ENCODE results near the gene NBR1.
"Not testable (repeated sequence)": the region's sequence is repeated elsewhere in the genome, so short reads cannot be mapped to it uniquely, and the experiment has no call there.

NBR1 gene

DNA sequence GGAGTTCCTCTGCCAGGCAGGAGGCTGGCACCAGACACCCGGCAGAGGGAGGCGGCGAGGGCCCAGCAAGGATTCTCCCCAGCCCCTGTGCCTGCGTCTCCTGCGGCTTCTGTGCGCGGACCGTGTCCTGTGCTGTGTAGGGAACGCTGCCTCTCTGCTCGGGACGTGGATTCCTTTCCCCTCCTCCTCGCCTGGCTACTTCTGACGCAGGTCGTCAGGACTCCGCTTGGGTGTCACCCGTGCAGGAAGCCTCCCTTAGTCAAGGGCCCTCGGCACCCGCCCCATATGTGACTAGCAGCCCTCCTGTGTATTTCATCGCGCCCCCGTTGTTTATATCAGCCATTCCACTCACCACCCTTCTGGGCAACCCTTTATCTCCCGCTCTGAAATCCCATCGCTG, 75.4 kb downstream of the NBR1 start:
- H3K4me1 ChIP-seq (ENCODE audit: control insufficient read depth in 5 of 5, insufficient read depth in 5 of 5, low read length in 5 of 5); H3K9me3 ChIP-seq (ENCODE audit: control insufficient read depth in 5 of 5, low read length in 5 of 5); H3K27me3 ChIP-seq (ENCODE audit: control insufficient read depth in 5 of 5, insufficient read depth in 4 of 5, low read length in 5 of 5); H3K36me3 ChIP-seq (ENCODE audit: control insufficient read depth in 5 of 5, insufficient read depth in 5 of 5, low read length in 5 of 5); H3K9ac ChIP-seq (ENCODE audit: low read length in 5 of 5); H3K27ac ChIP-seq (ENCODE audit: low read depth, low read length); H3K4me3 ChIP-seq (ENCODE audit: low read depth in 1 of 5, low read length in 5 of 5): not testable (repeated sequence)
